Head of caudate nucleus (tissue), 42 donors: ENCODE measurements around the gene EMID1.

Experiments used
- DNase-seq, 42 donors: peaks; one replicate each; pipeline versions ENCODE4 v3.0.0 to v3.0.0-alpha.2; 2020 to 2021; ENCODE audit warnings: mixed read lengths in 7 of 42
- intact Hi-C: fragments of 100-400 bp; cut with DNase I; formaldehyde crosslinking; loops from one replicate; pipeline ENCODE4 v1.15.0; 2022

The EMID1 gene

DNA sequence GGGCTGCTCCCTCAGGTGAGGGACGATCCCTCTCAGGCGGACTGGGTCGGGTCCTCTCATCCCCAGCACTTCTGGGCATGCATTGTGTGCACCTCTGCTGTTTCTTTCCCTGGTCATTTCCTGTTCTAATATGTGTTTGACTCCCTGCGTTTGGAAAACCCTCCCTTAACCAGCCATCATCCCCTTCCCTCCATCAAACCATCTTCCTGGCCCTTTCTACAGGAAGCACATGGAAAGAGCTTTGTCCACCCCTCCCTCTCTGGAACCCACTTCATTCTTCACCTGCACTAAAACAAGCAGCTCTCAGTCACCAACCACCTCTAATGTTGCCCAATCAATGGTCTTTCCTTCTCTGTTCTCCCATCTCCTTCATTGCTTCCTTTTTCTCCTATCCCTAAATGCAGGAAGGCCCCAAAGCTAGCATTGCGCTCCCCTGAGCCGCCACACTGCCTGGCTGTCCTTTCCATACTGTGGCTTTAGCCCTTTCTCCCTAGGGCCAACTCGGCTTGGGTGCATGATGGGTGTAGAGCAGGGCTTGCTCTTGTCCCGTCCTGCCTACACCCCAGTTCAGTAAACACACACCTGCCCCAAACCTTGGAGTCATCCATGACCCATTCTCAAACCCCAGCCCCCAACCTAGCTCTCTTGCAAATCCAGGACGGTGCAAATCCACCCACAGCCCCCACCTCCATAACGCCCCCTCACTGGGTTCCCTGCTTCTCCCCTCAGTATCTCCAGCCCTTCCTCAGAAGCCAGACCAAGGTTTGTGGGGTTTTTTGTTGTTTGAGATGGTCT is 95.3 kb downstream of the EMID1 start:
- intact Hi-C loops = no loop called here
- peak in 2 of 42 donors; percentile 11 to 27 for DNase-seq

DNA sequence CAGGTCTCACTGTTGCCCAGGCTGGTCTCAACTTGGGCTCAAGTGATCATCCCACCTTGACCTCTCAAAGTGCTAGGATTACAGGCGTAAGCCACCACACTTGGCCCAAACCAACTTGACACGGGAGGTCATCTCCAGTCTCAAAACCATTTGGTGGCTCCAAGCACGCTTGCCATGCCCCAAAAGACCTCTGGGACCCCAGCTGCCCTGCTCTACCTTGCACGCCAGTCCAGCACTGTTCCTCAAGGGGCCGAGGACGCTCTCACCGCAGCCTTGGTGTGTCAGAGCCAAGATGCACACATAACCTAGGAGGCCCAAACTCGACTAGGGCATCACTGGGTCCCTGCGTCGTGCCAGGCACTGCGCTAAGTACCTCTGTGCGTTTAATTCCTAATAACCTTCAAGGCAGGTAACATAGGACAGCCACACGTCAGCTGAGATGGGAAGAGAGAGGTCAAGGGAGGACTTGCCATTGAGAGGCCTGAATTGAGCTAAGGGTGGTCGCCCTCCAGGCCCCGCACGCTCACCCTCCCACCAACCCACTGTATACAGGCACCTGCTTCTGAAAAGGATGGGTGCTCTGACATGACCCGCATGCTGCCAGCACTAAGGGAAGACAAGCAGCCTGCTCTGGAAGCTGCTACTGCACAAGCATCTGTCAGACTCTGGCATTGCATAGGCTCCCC is 96.2 kb downstream of the EMID1 start:
- peak in 2 of 42 donors; percentile 13 to 41 for DNase-seq
- intact Hi-C loops = no loop called here

DNA sequence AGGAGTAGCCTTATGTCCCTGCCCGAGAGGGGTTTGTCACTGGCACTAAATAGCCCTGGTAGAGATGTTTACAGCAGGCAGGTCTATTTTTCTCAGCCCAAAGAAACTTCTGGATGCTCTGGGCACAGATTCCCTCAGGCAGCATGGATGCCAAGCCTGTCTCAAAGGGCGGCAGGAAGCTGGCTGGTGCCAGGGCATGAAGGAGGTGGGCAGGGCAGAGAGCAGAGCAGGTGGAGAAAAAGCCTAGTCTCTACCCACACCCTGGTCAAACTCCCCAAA is 96.6 kb downstream of the EMID1 start:
- intact Hi-C loops = no loop called here

DNA sequence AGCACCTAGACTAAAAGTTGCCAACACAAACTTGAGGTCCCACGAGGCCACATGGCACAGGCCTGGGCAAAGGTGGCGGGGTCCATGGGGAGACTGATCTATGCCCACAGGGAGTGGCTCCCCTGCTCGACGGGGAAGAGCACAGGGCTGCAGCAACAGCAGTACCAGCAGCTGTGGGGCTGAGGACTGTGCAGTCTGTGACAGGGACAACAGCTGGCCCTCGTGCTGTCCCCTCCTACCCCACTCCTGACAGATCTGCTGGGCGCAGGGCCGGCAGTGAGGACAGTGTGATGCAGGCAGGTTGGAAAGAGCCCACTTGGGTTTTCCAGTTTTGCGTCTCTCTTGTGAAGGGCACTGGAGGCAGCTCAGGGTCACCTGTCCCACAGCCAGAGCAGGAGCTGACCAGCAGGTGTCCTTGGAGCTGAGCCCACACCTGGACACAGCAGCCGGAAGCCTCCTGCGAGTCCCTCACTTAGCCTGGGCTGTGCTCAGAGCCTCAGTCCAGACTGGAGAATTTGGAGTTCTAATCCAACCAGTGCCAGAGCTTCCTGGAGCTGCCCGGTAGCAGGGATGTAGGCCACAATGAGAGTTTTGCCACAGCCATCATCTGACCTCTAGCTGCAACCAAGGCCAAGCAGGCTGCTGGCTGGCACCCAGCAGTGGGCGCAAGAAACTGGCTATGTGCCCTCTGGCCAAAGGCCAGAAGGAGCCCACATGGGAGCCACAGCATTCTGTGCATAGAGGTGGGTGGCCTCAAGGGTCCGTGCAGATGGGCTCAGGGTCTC is 97.2 kb downstream of the EMID1 start:
- peak in 4 of 42 donors; percentile 32 to 65 (median 44) for DNase-seq
- intact Hi-C loops = no loop called here

More for the DNA sequence above, 96.6 kb downstream of the EMID1 start:
- DNase-seq = peak in 3 of 42 donors; percentile 16 to 50 (median 41)

DNA sequence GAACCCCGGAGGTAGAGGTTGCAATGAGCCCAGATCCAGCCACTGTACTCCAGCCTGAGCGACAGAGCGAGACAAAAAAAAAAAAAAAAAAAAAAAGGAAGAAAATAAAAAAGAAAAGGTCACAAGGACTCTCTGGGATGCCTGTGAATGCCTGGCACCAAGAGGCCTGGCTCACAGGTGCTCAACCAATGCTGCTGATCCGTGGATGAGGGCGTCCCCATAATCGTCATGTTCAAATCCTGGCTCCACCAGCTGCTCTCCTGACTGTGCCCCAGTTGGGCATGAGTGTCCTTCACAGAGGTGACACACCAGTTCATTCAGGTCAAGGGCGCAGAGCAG is 100.1 kb downstream of the EMID1 start:
- no peak for DNase-seq
- intact Hi-C loops = loop anchor here (5.0 kb wide), 1 partner anchor 39 kb away; the partner anchor contains the start of genes EWSR1 and RHBDD3

DNA sequence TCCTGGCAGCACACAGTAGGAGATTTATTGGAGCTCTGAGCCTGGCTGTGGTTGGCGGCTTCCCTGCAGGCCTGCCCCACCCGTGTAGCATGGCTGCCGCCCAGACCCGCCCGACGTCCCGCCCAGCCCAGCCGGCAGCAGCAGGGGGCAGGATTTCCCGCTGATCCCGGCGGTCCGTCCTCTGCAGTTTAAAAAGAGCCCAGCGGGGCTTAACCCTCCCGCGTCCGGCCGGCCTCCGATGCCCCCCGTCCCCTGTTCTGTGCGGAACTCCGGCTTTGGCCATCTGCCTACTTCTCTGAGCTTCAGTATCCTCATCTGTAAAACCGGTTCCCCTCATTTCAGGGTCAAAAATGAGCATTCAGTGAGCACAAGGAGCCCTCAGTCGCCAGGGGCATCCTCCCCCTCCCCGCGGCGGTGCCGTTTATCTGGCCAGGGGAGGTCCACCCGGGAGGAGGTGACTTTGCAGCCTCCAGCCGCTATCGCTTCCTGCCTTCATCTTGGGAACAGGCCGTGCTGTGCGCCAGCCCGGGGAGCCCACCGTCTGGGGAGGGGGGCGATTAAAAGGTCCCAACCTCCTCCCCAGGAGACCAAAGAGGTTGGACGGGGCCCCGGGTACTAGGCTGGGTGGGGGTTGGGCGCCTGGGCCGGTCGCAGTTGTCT is 100.6 kb downstream of the EMID1 start, which contains the start of gene GAS2L1:
Gene GAS2L1 (plus strand): TSS at position 476 of the 660 bp plus-strand sequence. CDS start 1,456 bp downstream, outside the sequence.
- DNase-seq = peak; percentile 56 to 91 (median 80)
- intact Hi-C loops = loop anchor here (5.0 kb wide), 1 partner anchor 39 kb away; the partner anchor contains the start of genes EWSR1 and RHBDD3

DNA sequence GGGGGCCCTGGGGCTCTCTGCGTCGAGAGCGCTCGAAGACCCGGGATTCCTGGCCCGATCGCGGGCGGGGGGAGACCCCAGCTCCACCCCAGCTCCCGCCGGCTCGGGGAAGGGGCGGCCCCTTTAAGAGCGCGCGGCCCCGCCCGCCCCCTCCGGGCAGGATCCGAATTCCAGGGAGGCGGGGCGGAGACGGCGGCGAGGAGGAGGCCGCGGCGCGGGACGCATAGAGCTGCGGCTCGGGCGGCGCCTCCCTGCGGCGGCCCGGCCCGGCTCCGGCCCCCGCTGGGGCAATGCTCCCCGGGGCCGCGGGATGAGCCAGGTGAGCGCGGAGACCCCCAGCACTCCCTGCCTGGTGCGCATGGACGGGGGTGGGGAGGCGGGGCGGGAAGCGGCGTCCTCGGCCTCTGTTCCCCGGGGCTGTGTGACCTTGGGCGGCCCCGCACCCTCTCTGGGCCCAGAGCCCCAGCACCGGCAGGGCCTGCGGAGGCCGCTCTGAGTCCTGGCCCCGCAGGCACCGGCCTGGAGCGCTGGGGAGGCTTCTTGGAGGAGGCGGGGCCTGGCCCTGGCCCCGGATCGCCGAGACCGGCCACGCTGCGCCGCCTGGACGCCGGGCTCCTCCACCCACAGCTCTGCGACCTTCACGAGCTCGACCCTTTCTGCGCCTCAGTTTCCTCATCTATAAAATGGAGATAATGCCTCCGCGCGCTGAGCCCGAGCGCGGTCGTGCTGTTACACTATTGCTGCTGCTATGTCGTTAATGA is 101.3 kb downstream of the EMID1 start:
- intact Hi-C loops = loop anchor here (5.0 kb wide), 1 partner anchor 40 kb away; the partner anchor contains the start of genes EWSR1 and RHBDD3

DNA sequence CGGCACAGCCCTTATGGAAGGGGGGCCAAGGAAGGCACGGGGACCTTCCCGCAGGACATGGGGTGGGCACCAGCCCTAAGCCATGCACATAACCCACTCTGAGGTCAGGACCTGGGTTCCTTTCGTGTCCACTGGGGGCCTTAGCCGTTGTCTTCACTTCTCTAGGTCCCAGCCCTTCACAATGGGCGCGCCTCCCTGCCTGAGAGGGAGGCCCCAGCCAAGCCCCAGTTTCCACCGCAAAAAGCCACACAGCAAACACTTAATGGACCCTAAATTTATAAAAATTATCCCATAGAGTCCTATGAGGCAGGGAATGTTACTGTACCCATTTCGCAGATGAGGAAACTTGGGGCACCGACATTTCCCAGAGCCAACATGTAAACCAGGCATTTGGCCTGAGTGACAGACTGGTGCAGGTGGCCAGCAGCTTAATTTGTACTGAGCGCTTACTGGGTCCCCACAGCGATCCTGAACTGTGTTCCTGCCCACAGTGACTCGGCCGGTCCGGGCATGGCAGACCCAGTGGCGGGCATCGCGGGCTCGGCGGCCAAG is 102.0 kb downstream of the EMID1 start:
- intact Hi-C loops = loop anchor here (5.0 kb wide), 1 partner anchor 40 kb away; the partner anchor contains the start of genes EWSR1 and RHBDD3

More for the DNA sequence above, 101.3 kb downstream of the EMID1 start:
- peak in 41 of 42 donors; percentile 51 to 92 (median 82) for DNase-seq

DNA sequence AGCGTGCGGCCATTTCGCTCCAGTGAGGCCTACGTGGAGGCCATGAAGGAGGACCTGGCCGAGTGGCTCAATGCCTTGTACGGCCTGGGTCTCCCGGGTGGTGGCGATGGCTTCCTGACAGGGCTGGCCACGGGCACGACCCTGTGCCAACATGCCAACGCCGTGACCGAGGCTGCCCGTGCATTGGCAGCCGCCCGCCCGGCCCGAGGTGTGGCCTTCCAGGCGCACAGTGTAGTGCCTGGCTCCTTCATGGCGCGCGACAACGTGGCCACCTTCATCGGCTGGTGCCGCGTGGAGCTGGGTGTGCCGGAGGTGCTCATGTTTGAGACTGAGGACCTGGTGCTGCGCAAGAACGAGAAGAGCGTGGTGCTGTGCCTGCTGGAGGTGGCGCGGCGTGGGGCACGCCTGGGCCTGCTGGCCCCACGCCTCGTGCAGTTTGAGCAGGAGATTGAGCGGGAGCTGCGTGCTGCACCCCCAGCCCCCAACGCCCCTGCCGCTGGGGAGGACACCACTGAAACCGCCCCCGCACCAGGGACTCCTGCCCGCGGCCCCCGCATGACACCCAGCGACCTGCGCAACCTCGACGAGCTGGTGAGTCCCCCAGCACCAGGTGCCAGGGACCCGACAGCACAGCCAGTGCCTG is 102.6 kb downstream of the EMID1 start:
- intact Hi-C loops = loop anchor here (5.0 kb wide), 1 partner anchor 41 kb away; the partner anchor contains the start of genes EWSR1 and RHBDD3
- DNase-seq = peak in 5 of 42 donors; percentile 3 to 37 (median 26)

More for the DNA sequence above, 102.0 kb downstream of the EMID1 start:
- DNase-seq = peak in 1 of 42 donors; percentile 8

DNA sequence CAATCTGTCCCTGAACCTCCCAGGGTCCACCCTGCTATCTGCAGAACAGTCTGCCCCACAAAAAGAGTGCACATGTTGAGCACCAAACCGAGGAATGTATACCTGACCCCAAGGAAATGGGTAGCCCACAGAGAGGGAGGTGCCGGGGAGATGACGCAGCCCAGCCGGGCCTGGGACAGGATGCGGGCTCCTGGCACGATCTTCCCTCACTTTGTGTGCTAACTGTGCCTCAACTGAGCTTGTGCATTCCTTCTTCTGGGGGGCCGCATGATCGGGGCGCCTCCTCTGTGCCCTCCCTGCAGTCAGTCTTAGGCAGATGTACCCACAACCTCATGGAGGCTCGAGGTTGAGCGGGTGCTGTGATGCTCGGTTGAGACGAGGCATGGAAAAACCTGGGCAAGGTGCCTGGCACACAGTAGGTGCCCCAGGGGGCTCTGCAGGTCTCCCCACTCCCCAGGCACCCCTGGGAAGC is 103.1 kb downstream of the EMID1 start:
- intact Hi-C loops = loop anchor here (5.0 kb wide), 1 partner anchor 42 kb away; the partner anchor contains the start of genes EWSR1 and RHBDD3
- peak in 3 of 42 donors; percentile 3 to 34 (median 28) for DNase-seq
